GM12874 (cell line): ENCODE measurements around the gene CACNA1D.

ENCODE experiments used
- TF ChIP-seq, protein P1 (sequence below): IDR thresholded peaks from 2 replicates; pipeline ENCODE4 v1.5.1; 2011; ENCODE audit warnings: low read depth, mild to moderate bottlenecking, control low read depth, low read length, moderate library complexity; ENCODE audit not compliant: insufficient read depth

The CACNA1D gene

DNA sequence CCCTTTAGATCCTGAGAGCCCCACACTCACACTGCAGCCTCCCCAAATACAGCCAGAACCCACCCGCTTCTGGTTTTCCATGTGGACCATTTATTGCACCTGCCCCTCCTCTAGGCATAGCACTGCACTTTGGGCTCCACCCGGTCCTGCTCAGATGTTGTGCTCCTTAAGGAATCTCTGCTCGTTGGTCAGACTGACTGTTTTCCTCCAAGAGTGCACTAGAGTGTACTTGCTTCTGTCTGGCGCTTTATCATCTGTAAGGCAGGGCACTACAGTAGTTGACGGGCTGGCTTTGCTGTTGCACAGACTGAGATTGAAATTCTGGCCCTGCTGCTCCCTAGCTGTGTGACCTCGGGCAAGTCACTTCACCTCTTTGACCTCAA is 124.1 kb downstream of the CACNA1D start:
- TF ChIP-seq, protein P1, sequence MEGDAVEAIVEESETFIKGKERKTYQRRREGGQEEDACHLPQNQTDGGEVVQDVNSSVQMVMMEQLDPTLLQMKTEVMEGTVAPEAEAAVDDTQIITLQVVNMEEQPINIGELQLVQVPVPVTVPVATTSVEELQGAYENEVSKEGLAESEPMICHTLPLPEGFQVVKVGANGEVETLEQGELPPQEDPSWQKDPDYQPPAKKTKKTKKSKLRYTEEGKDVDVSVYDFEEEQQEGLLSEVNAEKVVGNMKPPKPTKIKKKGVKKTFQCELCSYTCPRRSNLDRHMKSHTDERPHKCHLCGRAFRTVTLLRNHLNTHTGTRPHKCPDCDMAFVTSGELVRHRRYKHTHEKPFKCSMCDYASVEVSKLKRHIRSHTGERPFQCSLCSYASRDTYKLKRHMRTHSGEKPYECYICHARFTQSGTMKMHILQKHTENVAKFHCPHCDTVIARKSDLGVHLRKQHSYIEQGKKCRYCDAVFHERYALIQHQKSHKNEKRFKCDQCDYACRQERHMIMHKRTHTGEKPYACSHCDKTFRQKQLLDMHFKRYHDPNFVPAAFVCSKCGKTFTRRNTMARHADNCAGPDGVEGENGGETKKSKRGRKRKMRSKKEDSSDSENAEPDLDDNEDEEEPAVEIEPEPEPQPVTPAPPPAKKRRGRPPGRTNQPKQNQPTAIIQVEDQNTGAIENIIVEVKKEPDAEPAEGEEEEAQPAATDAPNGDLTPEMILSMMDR, result no peak

- TF ChIP-seq, protein P1, result no peak
These were observed 124.5 kb downstream of the CACNA1D start for GRCh38 chr3:53618936-53619335.

- TF ChIP-seq, protein P1, result no peak
These were observed 129.8 kb downstream of the CACNA1D start for GRCh38 chr3:53624061-53624857.

DNA sequence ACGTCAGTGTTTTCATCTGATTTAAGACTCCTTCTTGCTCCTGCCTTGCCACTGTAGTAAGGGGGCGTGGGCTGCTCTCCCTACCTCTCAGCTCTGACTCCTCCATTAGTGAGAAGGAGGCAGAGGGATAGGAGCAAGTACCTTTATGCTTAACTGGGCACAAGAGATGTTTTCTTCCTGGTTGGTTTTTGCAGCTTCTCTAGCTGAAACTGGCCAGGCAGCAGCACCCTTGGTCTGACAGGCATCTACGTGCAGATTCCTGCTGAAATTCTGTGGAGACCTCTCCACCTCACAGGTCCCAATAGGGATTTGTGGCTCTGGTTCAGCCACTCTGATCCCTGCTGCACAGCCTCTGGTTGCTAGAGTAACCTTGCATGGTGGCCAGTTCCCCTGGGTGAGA is 132.5 kb downstream of the CACNA1D start:
- TF ChIP-seq, protein P1, result no peak

DNA sequence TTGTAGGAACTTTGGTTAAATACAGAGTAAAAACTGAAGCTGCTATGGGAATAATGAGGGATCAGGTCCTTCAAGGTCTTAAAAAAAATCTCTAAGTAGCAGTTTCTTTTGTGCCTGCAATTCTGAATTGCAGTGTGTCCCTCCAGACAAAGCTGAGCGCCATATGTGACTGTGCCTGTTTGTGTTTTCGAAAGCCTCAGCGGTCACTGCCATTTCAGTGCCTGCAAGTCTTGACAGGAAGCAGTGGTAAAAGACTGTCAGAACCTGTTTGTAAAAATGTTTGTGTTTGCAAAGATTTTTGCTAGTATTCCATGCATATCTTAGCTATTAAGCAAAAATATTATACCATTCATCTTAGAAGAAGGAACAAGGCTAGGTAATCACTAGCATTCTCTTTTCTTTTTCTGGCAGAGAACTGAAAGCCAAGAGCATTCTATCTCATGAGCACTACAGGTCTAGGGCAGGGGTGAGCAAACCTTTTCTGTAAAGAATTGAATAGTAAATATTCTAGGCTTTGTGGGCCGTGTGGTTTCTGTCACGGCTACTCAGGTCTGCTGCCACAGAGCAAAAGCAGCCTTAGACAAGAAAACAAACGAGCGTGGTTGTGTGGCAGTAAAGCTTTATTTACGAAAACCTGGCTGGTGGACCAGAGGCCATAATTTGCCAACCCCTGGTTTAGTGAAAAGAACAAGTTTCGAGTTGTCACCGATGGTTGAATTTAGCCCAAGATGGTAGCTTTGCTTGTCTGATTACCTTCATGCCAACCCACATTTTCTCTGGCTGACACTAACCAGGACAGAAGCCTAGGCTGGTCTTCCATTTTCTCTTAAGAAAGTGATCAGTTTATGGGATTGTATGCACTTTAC is 134.4 kb downstream of the CACNA1D start:
- TF ChIP-seq, protein P1, result no peak

GRCh38 chr3:53629402-53629723 is 135.0 kb downstream of the CACNA1D start:
- TF ChIP-seq, protein P1, result no peak

- TF ChIP-seq, protein P1, result no peak
These were observed 136.1 kb downstream of the CACNA1D start for GRCh38 chr3:53630547-53630946.
